Fibroblast of peridontal ligament (primary cell): ENCODE measurements around the gene GULP1.
A peak's percentile ranks its signal among the peaks of the same experiment; 100 is the strongest.
"Not testable (repeated sequence)": the region's sequence is repeated elsewhere in the genome, so short reads cannot be mapped to it uniquely, and the experiment has no call there.

Experiments used
- DNase-seq: peaks from one replicate; pipeline ENCODE4 v3.0.0-alpha.2; 2010; ENCODE audit errors: extremely low read depth

The GULP1 gene

GRCh38 chr2:188415754-188416083 lies 124.0 kb downstream of the GULP1 start:
- DNase-seq, result no peak

- DNase-seq, result no peak
These were observed 124.7 kb downstream of the GULP1 start for GRCh38 chr2:188416367-188416766.

- no peak for DNase-seq
These were observed 131.1 kb downstream of the GULP1 start for GRCh38 chr2:188422726-188423125.

GRCh38 chr2:188425266-188425665 lies 133.6 kb downstream of the GULP1 start:
- DNase-seq, result peak; percentile 41

GRCh38 chr2:188426121-188426520 lies 134.4 kb downstream of the GULP1 start:
- DNase-seq, result no peak

- no peak for DNase-seq
These were observed 139.0 kb downstream of the GULP1 start for GRCh38 chr2:188430705-188431104.

GRCh38 chr2:188434018-188434417 lies 142.3 kb downstream of the GULP1 start:
- DNase-seq, result no peak

- DNase-seq, result no peak
These were observed 143.4 kb downstream of the GULP1 start for GRCh38 chr2:188435115-188435514.

GRCh38 chr2:188437537-188437936 lies 145.9 kb downstream of the GULP1 start:
- DNase-seq, result no peak

GRCh38 chr2:188439986-188440385 lies 148.3 kb downstream of the GULP1 start:
- DNase-seq, result no peak

GRCh38 chr2:188440849-188441248 lies 149.2 kb downstream of the GULP1 start:
- no peak for DNase-seq

- DNase-seq, result no peak
These were observed 149.7 kb downstream of the GULP1 start for GRCh38 chr2:188441288-188441947.

- peak; percentile 14 for DNase-seq
These were observed 151.5 kb downstream of the GULP1 start for GRCh38 chr2:188443207-188443606.

GRCh38 chr2:188444106-188444835 lies 152.6 kb downstream of the GULP1 start:
- peak; percentile 22 for DNase-seq

GRCh38 chr2:188449561-188449960 lies 157.9 kb downstream of the GULP1 start:
- DNase-seq, result peak; percentile 66

GRCh38 chr2:188449971-188450370 lies 158.3 kb downstream of the GULP1 start:
- DNase-seq, result peak; percentile 18

GRCh38 chr2:188450732-188451483 lies 159.2 kb downstream of the GULP1 start:
- DNase-seq, result peak; percentile 77

GRCh38 chr2:188452084-188452483 lies 160.4 kb downstream of the GULP1 start:
- DNase-seq, result peak; percentile 11

GRCh38 chr2:188456114-188456909 lies 164.6 kb downstream of the GULP1 start:
- DNase-seq, result no peak

- DNase-seq, result no peak
These were observed 167.4 kb downstream of the GULP1 start for GRCh38 chr2:188459061-188459460.

- not testable (repeated sequence) for DNase-seq
These were observed 174.4 kb downstream of the GULP1 start for GRCh38 chr2:188466078-188466477.

GRCh38 chr2:188466761-188467160 lies 175.1 kb downstream of the GULP1 start:
- DNase-seq, result no peak
